Measurements from ENCODE around the gene KIF6. TPM values are rescaled to one million over a fixed set of nuclear protein-coding genes. Genes with fewer than 3 reads are reported as not detected.
A peak's percentile ranks its signal among the peaks of the same experiment; 100 is the strongest.

KIF6 gene
- total RNA-seq, 1 experiment from 2014 or later, result not detected

GRCh38 chr6:39302669-39303424 is 422.4 kb downstream of the KIF6 start:
- TF ChIP-seq POLR2A (IDR thresholded peaks at IDR 0.05; ENCODE audit: borderline replicate concordance, extremely low read depth, insufficient read depth, insufficient read length) (no peak), JUND (IDR thresholded peaks at IDR 0.05) (no peak), EGR1 (IDR thresholded peaks at IDR 0.05; ENCODE audit: low read depth) (no peak), RAD21 (IDR thresholded peaks at IDR 0.05; ENCODE audit: low read depth) (peak; percentile 98), YY1 (IDR thresholded peaks at IDR 0.05; ENCODE audit: extremely low read depth, insufficient replicate concordance, low read depth, low read length) (peak; percentile 29), CTCF (IDR thresholded peaks at IDR 0.05 in 2 of 3, conservative IDR thresholded peaks at IDR 0.05 in 1 of 3; ENCODE audit: borderline replicate concordance in 1 of 3, insufficient read depth in 1 of 3, low read depth in 2 of 3, low read length in 2 of 3) (peak; percentile 89 to 97 (median 90)), TCF7L2 (IDR thresholded peaks at IDR 0.05; ENCODE audit: borderline replicate concordance, extremely low read depth, insufficient read depth, insufficient read length) (peak; percentile 64)
- ChIA-PET RAD21 (ENCODE audit: low non-redundant PET in 1 of 2, low total read pairs in 2 of 2, uncharacterized antibody in 2 of 2, unreplicated experiment in 2 of 2) (interaction anchor here (0.9 to 1.9 kb wide), 4 partner anchors 119 to 137 kb away, joined by 4 to 12 read pairs (median 6); no protein-coding TSS in a partner anchor), CTCF (interaction anchor here (0.7 to 7.8 kb wide), 24 partner anchors 9 to 430 kb away, joined by 3 to 123 read pairs (median 4); partner anchors contain the start of genes KCNK5 and SAYSD1), POLR2A (interaction anchor here (0.9 to 1.5 kb wide), 2 partner anchors 74 to 136 kb away, joined by 4 to 6 read pairs; partner anchors contain the start of gene KCNK5)
- Histone ChIP-seq H3K36me3 (ENCODE audit: control insufficient read depth in 1 of 2, insufficient read depth in 2 of 2, low read length in 2 of 2) (no peaks in the 10 kb centered on the region), H3K27me3 (ENCODE audit: insufficient read depth, low read length) (0 out of 2 replicates have a peak, but pooled peaks cover 4% of the 10 kb centered on the region), H3K79me2 (ENCODE audit: insufficient read depth, low read length) (no peaks in the 10 kb centered on the region), H3K9me2 (ENCODE audit: insufficient read depth) (no peaks in the 10 kb centered on the region), H3K4me2 (ENCODE audit: low read length) (peak overlapping the region; percentile 64), H3K9ac (ENCODE audit: low read length) (no peak overlapping the region), H3K27ac (ENCODE audit: low read depth, low read length) (no peak overlapping the region), H2AFZ (ENCODE audit: low read depth, low read length, poor library complexity, severe bottlenecking) (peak overlapping the region; percentile 82), H4K20me1 (ENCODE audit: insufficient read depth) (no peaks in the 10 kb centered on the region), H3K4me1 (ENCODE audit: control insufficient read depth in 1 of 2, insufficient read depth in 2 of 2, low read length in 2 of 2) (peaks cover 0 to 12% of the 10 kb centered on the region in 2 experiments; a peak in 2 of 4 replicates), H3K4me3 (replicated peaks in 1 of 2; ENCODE audit: low read depth in 1 of 2, low read length in 2 of 2) (peak overlapping the region in 1 of 2 experiments; percentile 19; a peak in 2 of 4 replicates), H3K9me3 (ENCODE audit: control insufficient read depth in 1 of 2, insufficient read depth in 1 of 2, low read depth in 1 of 2, low read length in 2 of 2) (no peaks in the 10 kb centered on the region)
- DNase-seq (ENCODE audit: low read depth, low spot score) (peak; percentile 74), ATAC-seq (peak; percentile 91)
- BruUV-seq (replicated peaks), result no TSS peak
- intact Hi-C loops (cut with micrococcal nuclease), result loop anchor here (1.0 kb wide), 3 partner anchors 74 to 137 kb away; partner anchors contain the start of gene KCNK5
